IPS-15b (cell line): ENCODE data around the gene FER.
"Not testable (repeated sequence)": the region's sequence is repeated elsewhere in the genome, so short reads cannot be mapped to it uniquely, and the experiment has no call there.

Experiments used
- H3K27me3 ChIP-seq: one replicate; pipeline ENCODE4 v1.6.1; 2013; ENCODE audit warnings: low read length; ENCODE audit not compliant: control insufficient read depth, insufficient read depth
- H3K36me3 ChIP-seq: one replicate; pipeline ENCODE4 v1.6.1; 2013; ENCODE audit warnings: low read length; ENCODE audit not compliant: control insufficient read depth, insufficient read depth
- H3K4me1 ChIP-seq: one replicate; pipeline ENCODE4 v1.6.1; 2013; ENCODE audit warnings: mild to moderate bottlenecking, low read length; ENCODE audit not compliant: control insufficient read depth, insufficient read depth
- H3K4me3 ChIP-seq: one replicate; pipeline ENCODE4 v1.5.1; 2013; ENCODE audit warnings: low read depth, low read length
- H3K9ac ChIP-seq: one replicate; pipeline ENCODE4 v1.6.1; 2013; ENCODE audit warnings: low read depth, mild to moderate bottlenecking, low read length
- H3K9me3 ChIP-seq: one replicate; pipeline ENCODE4 v1.6.1; 2013; ENCODE audit warnings: mild to moderate bottlenecking, low read length; ENCODE audit not compliant: control insufficient read depth, insufficient read depth

Gene FER

GRCh38 chr5:108857905-108858304 is 110.2 kb downstream of the FER start:
- H3K36me3 ChIP-seq: no peaks in the 10 kb centered on the region
- H3K4me3 ChIP-seq: no peak overlapping the region
- no peaks in the 10 kb centered on the region for H3K27me3 ChIP-seq
- H3K4me1 ChIP-seq: no peaks in the 10 kb centered on the region
- H3K9ac ChIP-seq: no peak overlapping the region
- no peaks in the 10 kb centered on the region for H3K9me3 ChIP-seq

- Histone ChIP-seq H3K4me1 (no peaks in the 10 kb centered on the region), H3K9ac (no peak overlapping the region), H3K36me3 (no peaks in the 10 kb centered on the region), H3K4me3 (no peak overlapping the region), H3K9me3 (no peaks in the 10 kb centered on the region), H3K27me3 (no peaks in the 10 kb centered on the region)
These were observed 111.3 kb downstream of the FER start for GRCh38 chr5:108858959-108859358.

GRCh38 chr5:108862211-108862610 is 114.5 kb downstream of the FER start:
- Histone ChIP-seq H3K4me1 (no peaks in the 10 kb centered on the region), H3K4me3 (no peak overlapping the region), H3K27me3 (no peaks in the 10 kb centered on the region), H3K9me3 (no peaks in the 10 kb centered on the region), H3K9ac (no peak overlapping the region), H3K36me3 (no peaks in the 10 kb centered on the region)

GRCh38 chr5:108866097-108866496 is 118.4 kb downstream of the FER start:
- H3K4me1 ChIP-seq, H3K36me3 ChIP-seq, H3K9ac ChIP-seq, H3K27me3 ChIP-seq, H3K9me3 ChIP-seq, H3K4me3 ChIP-seq: not testable (repeated sequence)

GRCh38 chr5:108867656-108868055 is 120.0 kb downstream of the FER start:
- Histone ChIP-seq H3K9me3 (no peaks in the 10 kb centered on the region), H3K4me3 (no peak overlapping the region), H3K4me1 (no peaks in the 10 kb centered on the region), H3K9ac (no peak overlapping the region), H3K36me3 (no peaks in the 10 kb centered on the region), H3K27me3 (no peaks in the 10 kb centered on the region)

GRCh38 chr5:108869066-108869465 is 121.4 kb downstream of the FER start:
- Histone ChIP-seq H3K27me3 (no peaks in the 10 kb centered on the region), H3K9ac (no peak overlapping the region), H3K4me1 (no peaks in the 10 kb centered on the region), H3K4me3 (no peak overlapping the region), H3K36me3 (no peaks in the 10 kb centered on the region), H3K9me3 (no peaks in the 10 kb centered on the region)

- H3K4me3 ChIP-seq: no peak overlapping the region
- H3K4me1 ChIP-seq: no peaks in the 10 kb centered on the region
- no peak overlapping the region for H3K9ac ChIP-seq
- no peaks in the 10 kb centered on the region for H3K36me3 ChIP-seq
- H3K27me3 ChIP-seq: no peaks in the 10 kb centered on the region
- H3K9me3 ChIP-seq: no peaks in the 10 kb centered on the region
These were observed 128.8 kb downstream of the FER start for GRCh38 chr5:108876451-108876850.

- no peak overlapping the region for H3K4me3 ChIP-seq
- H3K9ac ChIP-seq: no peak overlapping the region
- H3K4me1 ChIP-seq: no peaks in the 10 kb centered on the region
- H3K9me3 ChIP-seq: no peaks in the 10 kb centered on the region
- H3K27me3 ChIP-seq: no peaks in the 10 kb centered on the region
- H3K36me3 ChIP-seq: no peaks in the 10 kb centered on the region
These were observed 131.1 kb downstream of the FER start for GRCh38 chr5:108878756-108879155.

GRCh38 chr5:108881133-108881532 is 133.4 kb downstream of the FER start:
- Histone ChIP-seq H3K9ac (no peak overlapping the region), H3K4me3 (no peak overlapping the region)

GRCh38 chr5:108884736-108885135 is 137.0 kb downstream of the FER start:
- no peaks in the 10 kb centered on the region for H3K36me3 ChIP-seq

More at GRCh38 chr5:108881133-108881532, 133.4 kb downstream of the FER start:
- Histone ChIP-seq H3K27me3 (no peaks in the 10 kb centered on the region), H3K9me3 (no peaks in the 10 kb centered on the region), H3K36me3 (no peaks in the 10 kb centered on the region), H3K4me1 (no peaks in the 10 kb centered on the region)

GRCh38 chr5:108898257-108898656 is 150.6 kb downstream of the FER start:
- Histone ChIP-seq H3K9ac (no peak overlapping the region), H3K27me3 (no peaks in the 10 kb centered on the region), H3K4me3 (no peak overlapping the region), H3K4me1 (no peaks in the 10 kb centered on the region), H3K9me3 (no peaks in the 10 kb centered on the region), H3K36me3 (no peaks in the 10 kb centered on the region)

More at GRCh38 chr5:108884736-108885135, 137.0 kb downstream of the FER start:
- no peak overlapping the region for H3K9ac ChIP-seq
- no peaks in the 10 kb centered on the region for H3K9me3 ChIP-seq
- no peaks in the 10 kb centered on the region for H3K4me1 ChIP-seq
- H3K27me3 ChIP-seq: no peaks in the 10 kb centered on the region
- no peak overlapping the region for H3K4me3 ChIP-seq

GRCh38 chr5:108898707-108899106 is 151.0 kb downstream of the FER start:
- H3K36me3 ChIP-seq: no peaks in the 10 kb centered on the region
- H3K9ac ChIP-seq: no peak overlapping the region
- H3K9me3 ChIP-seq: no peaks in the 10 kb centered on the region
- no peak overlapping the region for H3K4me3 ChIP-seq
- H3K27me3 ChIP-seq: no peaks in the 10 kb centered on the region
- H3K4me1 ChIP-seq: no peaks in the 10 kb centered on the region

GRCh38 chr5:108899244-108899643 is 151.5 kb downstream of the FER start:
- not testable (repeated sequence) for H3K27me3 ChIP-seq, H3K4me3 ChIP-seq, H3K9me3 ChIP-seq, H3K36me3 ChIP-seq, H3K4me1 ChIP-seq, H3K9ac ChIP-seq
